KOPT-K1 (cell line): ENCODE data around the gene CR1.
"Not testable (repeated sequence)": the region's sequence is repeated elsewhere in the genome, so short reads cannot be mapped to it uniquely, and the experiment has no call there.

Source experiments
- H3K27ac ChIP-seq: fragments of 200-600 bp; sonication (generic); 2 replicates; pipeline ENCODE4 v1.5.1; 2016; ENCODE audit warnings: antibody characterized with exemption, mild to moderate bottlenecking, low read depth, low read length; ENCODE audit not compliant: poor library complexity, severe bottlenecking
- H3K36me3 ChIP-seq: fragments of 200-600 bp; sonication (generic); 2 replicates; pipeline ENCODE4 v1.5.1; 2017; ENCODE audit warnings: antibody characterized with exemption, mild to moderate bottlenecking, low read length, moderate library complexity; ENCODE audit not compliant: insufficient read depth
- H3K9me3 ChIP-seq: fragments of 200-600 bp; sonication (generic); 2 replicates; pipeline ENCODE4 v1.5.1; 2017; ENCODE audit warnings: antibody characterized with exemption, low read length, mild to moderate bottlenecking; ENCODE audit not compliant: insufficient read depth, poor library complexity, severe bottlenecking

CR1 gene

GRCh38 chr1:207525239-207525638 lies 29.3 kb downstream of the CR1 start:
- not testable (repeated sequence) for H3K9me3 ChIP-seq, H3K27ac ChIP-seq, H3K36me3 ChIP-seq

- not testable (repeated sequence) for H3K36me3 ChIP-seq, H3K27ac ChIP-seq, H3K9me3 ChIP-seq
Measured at GRCh38 chr1:207528401-207528800, 32.4 kb downstream of the CR1 start.

DNA sequence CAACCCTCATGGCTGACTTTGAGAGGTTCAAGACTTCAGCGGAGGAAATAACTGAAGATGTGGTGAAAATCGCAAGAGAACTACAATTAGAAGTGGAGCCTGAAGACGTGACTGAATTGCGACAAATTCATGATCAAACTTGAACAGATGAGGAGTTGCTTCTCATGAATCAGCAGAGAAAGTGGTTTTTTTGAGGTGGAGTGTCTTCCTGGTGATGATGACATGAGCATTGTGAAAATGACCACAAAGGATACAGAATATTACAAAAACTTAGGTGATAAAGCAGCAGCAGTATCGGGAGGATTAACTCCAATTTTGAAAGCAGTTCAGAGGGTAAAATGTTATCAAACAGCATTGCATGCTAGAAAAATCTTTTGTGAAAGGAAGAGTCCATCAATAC lies 40.3 kb downstream of the CR1 start:
- not testable (repeated sequence) for H3K36me3 ChIP-seq, H3K27ac ChIP-seq, H3K9me3 ChIP-seq

- not testable (repeated sequence) for H3K27ac ChIP-seq, H3K36me3 ChIP-seq, H3K9me3 ChIP-seq
Measured at GRCh38 chr1:207546677-207547357, 50.9 kb downstream of the CR1 start.

DNA sequence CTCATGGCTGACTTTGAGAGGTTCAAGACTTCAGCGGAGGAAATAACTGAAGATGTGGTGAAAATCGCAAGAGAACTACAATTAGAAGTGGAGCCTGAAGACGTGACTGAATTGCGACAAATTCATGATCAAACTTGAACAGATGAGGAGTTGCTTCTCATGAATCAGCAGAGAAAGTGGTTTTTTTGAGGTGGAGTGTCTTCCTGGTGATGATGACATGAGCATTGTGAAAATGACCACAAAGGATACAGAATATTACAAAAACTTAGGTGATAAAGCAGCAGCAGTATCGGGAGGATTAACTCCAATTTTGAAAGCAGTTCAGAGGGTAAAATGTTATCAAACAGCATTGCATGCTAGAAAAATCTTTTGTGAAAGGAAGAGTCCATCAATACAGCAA lies 58.9 kb downstream of the CR1 start:
- not testable (repeated sequence) for H3K9me3 ChIP-seq, H3K36me3 ChIP-seq, H3K27ac ChIP-seq

GRCh38 chr1:207565546-207566468 lies 69.8 kb downstream of the CR1 start:
- Histone ChIP-seq H3K36me3 (no peaks in the 10 kb centered on the region), H3K27ac (no peak overlapping the region), H3K9me3 (no peaks in the 10 kb centered on the region)

DNA sequence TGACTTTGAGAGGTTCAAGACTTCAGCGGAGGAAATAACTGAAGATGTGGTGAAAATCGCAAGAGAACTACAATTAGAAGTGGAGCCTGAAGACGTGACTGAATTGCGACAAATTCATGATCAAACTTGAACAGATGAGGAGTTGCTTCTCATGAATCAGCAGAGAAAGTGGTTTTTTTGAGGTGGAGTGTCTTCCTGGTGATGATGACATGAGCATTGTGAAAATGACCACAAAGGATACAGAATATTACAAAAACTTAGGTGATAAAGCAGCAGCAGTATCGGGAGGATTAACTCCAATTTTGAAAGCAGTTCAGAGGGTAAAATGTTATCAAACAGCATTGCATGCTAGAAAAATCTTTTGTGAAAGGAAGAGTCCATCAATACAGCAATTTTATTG lies 76.0 kb downstream of the CR1 start:
- not testable (repeated sequence) for H3K36me3 ChIP-seq, H3K27ac ChIP-seq, H3K9me3 ChIP-seq

DNA sequence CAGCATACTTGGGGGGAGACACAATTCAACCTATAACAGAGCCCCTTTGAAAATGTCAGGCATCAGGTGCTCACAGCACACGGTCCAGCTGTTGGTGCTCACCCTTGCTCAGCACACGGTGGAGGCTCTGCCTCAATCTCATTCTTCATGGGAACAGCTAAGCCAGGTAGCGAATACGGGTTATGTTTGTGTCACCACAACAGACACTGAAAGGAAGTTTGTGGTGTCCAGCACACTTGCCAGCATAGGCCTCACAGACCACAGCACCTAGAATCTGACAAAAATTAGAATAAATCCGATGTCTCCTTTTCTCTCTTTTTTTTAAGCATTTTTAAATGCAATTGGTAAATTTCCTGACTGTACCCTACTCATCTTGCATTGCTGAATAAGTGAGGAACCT lies 77.1 kb downstream of the CR1 start:
- H3K9me3 ChIP-seq, H3K27ac ChIP-seq: not testable (repeated sequence)

DNA sequence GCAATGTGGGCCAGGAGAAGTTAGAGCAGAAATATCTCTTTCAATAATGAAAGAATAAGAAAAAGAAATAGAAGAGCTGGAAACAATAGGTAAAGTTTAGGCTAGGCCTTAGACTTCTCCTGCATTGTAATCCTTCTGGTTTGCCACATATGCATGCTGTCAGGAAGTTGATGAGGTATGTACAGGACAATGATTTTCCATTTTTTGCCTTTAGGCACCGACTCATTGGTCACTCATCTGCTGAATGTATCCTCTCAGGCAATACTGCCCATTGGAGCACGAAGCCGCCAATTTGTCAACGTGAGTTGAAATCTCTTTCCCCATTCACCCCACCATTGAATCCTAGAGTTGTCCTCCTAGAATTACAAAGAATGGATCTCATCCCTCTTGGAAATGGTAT lies 79.4 kb downstream of the CR1 start:
- not testable (repeated sequence) for H3K27ac ChIP-seq, H3K9me3 ChIP-seq, H3K36me3 ChIP-seq

More for the DNA sequence above, 77.1 kb downstream of the CR1 start:
- H3K36me3 ChIP-seq, result not testable (repeated sequence)

- no peaks in the 10 kb centered on the region for H3K36me3 ChIP-seq
- no peak overlapping the region for H3K27ac ChIP-seq
- no peaks in the 10 kb centered on the region for H3K9me3 ChIP-seq
Measured at GRCh38 chr1:207578796-207579435, 83.0 kb downstream of the CR1 start.

DNA sequence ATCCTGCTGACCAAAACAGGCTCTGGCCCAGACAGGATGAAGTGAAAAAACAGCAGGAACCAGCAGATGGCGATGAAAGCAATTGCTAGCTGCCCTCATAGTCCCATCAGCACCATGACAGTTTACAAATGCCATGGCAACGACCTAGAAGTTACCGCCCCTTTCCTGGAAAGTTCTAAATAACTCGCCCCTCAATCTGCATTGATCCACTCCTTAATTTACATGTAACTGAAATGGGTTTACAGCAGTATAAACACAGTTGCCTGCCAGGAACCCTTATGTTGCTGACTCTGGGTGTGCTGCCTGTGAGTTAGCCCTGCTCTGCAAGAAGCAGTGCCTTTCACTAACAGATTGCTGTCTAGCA lies 83.5 kb downstream of the CR1 start:
- Histone ChIP-seq H3K9me3 (no peaks in the 10 kb centered on the region), H3K27ac (no peak overlapping the region), H3K36me3 (no peaks in the 10 kb centered on the region)

DNA sequence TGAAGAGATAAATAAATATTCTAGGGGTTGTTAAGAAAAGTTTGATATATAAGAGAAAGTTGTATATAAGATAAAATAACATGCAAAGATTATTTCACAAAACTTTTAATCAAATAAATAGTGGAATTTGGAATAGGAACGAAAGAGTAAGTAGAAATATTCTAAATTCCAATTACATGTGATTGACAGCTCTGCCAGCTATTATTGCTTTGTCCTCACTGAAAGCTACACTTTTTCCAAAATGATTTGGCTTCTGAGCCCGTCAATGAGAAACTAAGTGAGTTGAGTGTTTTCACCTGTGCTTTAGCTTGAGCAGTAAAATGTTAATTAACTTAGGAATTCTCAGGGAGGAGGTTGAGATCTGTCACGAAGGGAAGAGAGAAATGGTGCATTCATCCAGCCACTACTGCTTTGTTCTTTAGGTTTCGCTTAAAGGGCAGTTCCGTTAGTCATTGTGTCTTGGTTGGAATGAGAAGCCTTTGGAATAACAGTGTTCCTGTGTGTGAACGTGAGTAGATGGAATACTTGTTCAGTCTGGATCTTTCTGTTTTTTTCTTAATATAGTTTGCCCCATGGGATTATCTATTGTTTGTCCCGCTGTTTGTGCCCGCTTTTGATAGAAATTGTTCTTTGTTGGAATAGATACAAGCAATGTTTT lies 85.7 kb downstream of the CR1 start:
- Histone ChIP-seq H3K36me3 (no peaks in the 10 kb centered on the region), H3K9me3 (no peaks in the 10 kb centered on the region), H3K27ac (no peak overlapping the region)

- H3K36me3 ChIP-seq, H3K27ac ChIP-seq, H3K9me3 ChIP-seq: not testable (repeated sequence)
Measured at GRCh38 chr1:207589506-207589905, 93.5 kb downstream of the CR1 start.

DNA sequence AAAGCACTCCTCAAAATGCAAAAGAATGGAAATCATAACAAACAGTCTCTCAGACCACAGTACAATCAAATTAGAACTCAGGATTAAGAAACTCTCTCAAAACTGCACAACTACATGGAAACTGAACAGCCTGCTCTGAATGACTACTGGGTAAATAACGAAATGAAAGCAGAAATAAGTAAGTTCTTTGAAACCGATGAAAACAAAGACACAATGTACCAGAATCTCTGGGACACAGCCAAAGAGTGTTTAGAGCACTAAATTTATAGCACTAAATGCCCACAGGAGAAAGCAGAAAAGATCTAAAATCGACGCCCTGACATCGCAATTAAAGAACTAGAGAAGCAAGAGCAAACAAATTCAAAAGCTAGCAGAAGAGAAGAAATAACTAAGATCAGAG lies 95.2 kb downstream of the CR1 start:
- H3K36me3 ChIP-seq, H3K27ac ChIP-seq: not testable (repeated sequence)

DNA sequence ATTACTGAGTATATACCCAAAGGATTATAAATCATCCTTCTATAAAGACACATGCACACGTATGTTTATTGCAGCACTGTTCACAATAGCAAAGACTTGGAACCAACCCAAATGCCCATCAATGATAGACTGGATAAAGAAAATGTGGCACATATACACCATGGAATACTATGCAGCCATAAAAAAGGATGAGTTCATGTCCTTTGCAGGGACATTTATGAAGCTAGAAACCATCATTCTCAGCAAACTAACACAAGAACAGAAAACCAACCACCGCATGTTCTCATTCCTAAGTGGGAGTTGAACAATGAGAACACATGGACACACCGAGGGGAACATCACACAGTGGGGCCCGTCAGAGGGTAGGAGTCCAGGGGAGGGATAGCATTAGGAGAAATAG lies 98.1 kb downstream of the CR1 start:
- H3K27ac ChIP-seq, H3K36me3 ChIP-seq, H3K9me3 ChIP-seq: not testable (repeated sequence)

More for the DNA sequence above, 95.2 kb downstream of the CR1 start:
- not testable (repeated sequence) for H3K9me3 ChIP-seq
